ENCODE measurements around the gene MOV10.
A peak's percentile ranks its signal among the peaks of the same experiment; 100 is the strongest.

MOV10 gene

GRCh38 chr1:112626887-112627286 is 47.6 kb upstream of the MOV10 start:
- TF ChIP-seq SP2 (tag by site-specific recombination; IDR thresholded peaks at IDR 0.05) (no peak), AEBP2 (tag by site-specific recombination; IDR thresholded peaks at IDR 0.05; ENCODE audit: borderline replicate concordance) (no peak), ZNF521 (tag by site-specific recombination; IDR thresholded peaks at IDR 0.05) (no peak), ZNF335 (tag by site-specific recombination; conservative IDR thresholded peaks at IDR 0.05) (no peak), ZNF2 (tag by site-specific recombination; IDR thresholded peaks at IDR 0.05) (no peak), ZNF624 (tag by site-specific recombination; IDR thresholded peaks at IDR 0.05) (no peak), ZSCAN5A (tag by site-specific recombination; IDR thresholded peaks at IDR 0.05) (no peak), ZNF239 (tag by site-specific recombination; IDR thresholded peaks at IDR 0.05) (no peak), ZNF555 (tag by site-specific recombination; conservative IDR thresholded peaks at IDR 0.05) (no peak)
- Histone ChIP-seq H3K4me3 (ENCODE audit: low read depth, low read length) (no peak overlapping the region), H3K36me3 (ENCODE audit: control insufficient read depth in 2 of 2, insufficient read depth in 1 of 2, low read length in 2 of 2) (peaks cover 0 to 25% of the 10 kb centered on the region in 2 experiments; a peak in 2 of 3 replicates), H3K27ac (ENCODE audit: extremely low read depth, low read depth, low read length) (no peak overlapping the region), H3K9me3 (ENCODE audit: control insufficient read depth, insufficient read depth, low read depth, low read length) (no peaks in the 10 kb centered on the region), H3K4me1 (ENCODE audit: control insufficient read depth, insufficient read depth, low read length) (no peaks in the 10 kb centered on the region)
- ChIA-PET POLR2A (no interaction called here), CTCF (interaction anchor here (0.6 to 0.7 kb wide), 2 partner anchors 46 to 255 kb away, joined by 3 to 4 read pairs; no protein-coding TSS in a partner anchor)

- Histone ChIP-seq H3K4me1 (ENCODE audit: control insufficient read depth, insufficient read depth, low read length) (0 out of 2 replicates have a peak, but pooled peaks cover 5% of the 10 kb centered on the region), H3K36me3 (ENCODE audit: control insufficient read depth in 2 of 2, insufficient read depth in 1 of 2, low read length in 2 of 2) (peaks cover 0 to 25% of the 10 kb centered on the region in 2 experiments; a peak in 2 of 3 replicates), H3K9me3 (ENCODE audit: control insufficient read depth, insufficient read depth, low read depth, low read length) (no peaks in the 10 kb centered on the region), H3K4me3 (ENCODE audit: low read depth, low read length) (no peak overlapping the region), H3K27ac (ENCODE audit: extremely low read depth, low read depth, low read length) (no peak overlapping the region)
- 0 out of 2 replicates have a peak, but pooled peaks have one; percentile 17 for TF ChIP-seq SCRT2 (tag by site-specific recombination; IDR thresholded peaks at IDR 0.05)
- TF ChIP-seq MYNN (tag by site-specific recombination; IDR thresholded peaks at IDR 0.05; ENCODE audit: borderline replicate concordance), result no peak
- ChIA-PET POLR2A (no interaction called here), CTCF (interaction anchor here (0.7 kb wide), 1 partner anchor 15 kb away, joined by 3 read pairs; no protein-coding TSS in a partner anchor)
Measured at GRCh38 chr1:112628516-112628915, 45.9 kb upstream of the MOV10 start.

- no peak for TF ChIP-seq EGR2 (tag by site-specific recombination; IDR thresholded peaks at IDR 0.05; ENCODE audit: low read depth)
- TF ChIP-seq ZNF174 (tag by site-specific recombination; IDR thresholded peaks at IDR 0.05), result no peak
- TF ChIP-seq, protein P1, sequence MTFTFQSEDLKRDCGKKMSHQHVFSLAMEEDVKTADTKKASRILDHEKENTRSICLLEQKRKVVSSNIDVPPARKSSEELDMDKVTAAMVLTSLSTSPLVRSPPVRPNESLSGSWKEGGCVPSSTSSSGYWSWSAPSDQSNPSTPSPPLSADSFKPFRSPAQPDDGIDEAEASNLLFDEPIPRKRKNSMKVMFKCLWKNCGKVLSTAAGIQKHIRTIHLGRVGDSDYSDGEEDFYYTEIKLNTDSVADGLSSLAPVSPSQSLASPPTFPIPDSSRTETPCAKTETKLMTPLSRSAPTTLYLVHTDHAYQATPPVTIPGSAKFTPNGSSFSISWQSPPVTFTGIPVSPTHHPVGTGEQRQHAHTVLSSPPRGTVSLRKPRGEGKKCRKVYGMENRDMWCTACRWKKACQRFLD (tag by site-specific recombination; IDR thresholded peaks at IDR 0.05), result no peak
- no peak for TF ChIP-seq ZNF10 (tag by site-specific recombination; IDR thresholded peaks at IDR 0.05)
- no peak for TF ChIP-seq ZNF558 (tag by site-specific recombination; IDR thresholded peaks at IDR 0.05)
- TF ChIP-seq ZBTB7A (tag by site-specific recombination; IDR thresholded peaks at IDR 0.05; ENCODE audit: low read depth), result no peak
- no peak for TF ChIP-seq ZNF76 (tag by site-specific recombination; IDR thresholded peaks at IDR 0.05; ENCODE audit: borderline replicate concordance, low read depth)
- no peak for TF ChIP-seq ZSCAN4 (tag by site-specific recombination; IDR thresholded peaks at IDR 0.05)
- TF ChIP-seq PRDM1 (tag by site-specific recombination; IDR thresholded peaks at IDR 0.05), result no peak
- TF ChIP-seq ZFP37 (tag by site-specific recombination; IDR thresholded peaks at IDR 0.05), result no peak
- ChIA-PET CTCF (no interaction called here), POLR2A (no interaction called here)
- H3K27ac ChIP-seq (ENCODE audit: extremely low read depth, low read depth, low read length), result no peak overlapping the region
- H3K4me3 ChIP-seq (ENCODE audit: low read depth, low read length), result no peak overlapping the region
- no peaks in the 10 kb centered on the region for H3K9me3 ChIP-seq (ENCODE audit: control insufficient read depth, insufficient read depth, low read depth, low read length)
- H3K36me3 ChIP-seq (ENCODE audit: control insufficient read depth in 2 of 2, insufficient read depth in 1 of 2, low read length in 2 of 2), result peaks cover 0 to 25% of the 10 kb centered on the region in 2 experiments; a peak in 2 of 3 replicates
- H3K4me1 ChIP-seq (ENCODE audit: control insufficient read depth, insufficient read depth, low read length), result peaks cover 11% of the 10 kb centered on the region
Measured at GRCh38 chr1:112629256-112629655, 45.2 kb upstream of the MOV10 start.
